ENCODE results near the gene GDI2.
"Not testable (repeated sequence)": the region's sequence is repeated elsewhere in the genome, so short reads cannot be mapped to it uniquely, and the experiment has no call there.

GDI2 gene

GRCh38 chr10:5856701-5857004, 43.4 kb upstream of the GDI2 start:
- TF ChIP-seq PKNOX1 (IDR thresholded peaks at IDR 0.05) (no peak), ARNT (IDR thresholded peaks at IDR 0.05) (no peak), ELF4 (IDR thresholded peaks at IDR 0.05) (no peak), CTBP1 (IDR thresholded peaks at IDR 0.05; ENCODE audit: borderline replicate concordance) (no peak), ZNF384 (IDR thresholded peaks at IDR 0.05) (no peak), NFRKB (IDR thresholded peaks at IDR 0.05) (no peak), TARDBP (IDR thresholded peaks at IDR 0.05) (no peak), HDGF (IDR thresholded peaks at IDR 0.05; ENCODE audit: borderline replicate concordance) (no peak)
- ChIA-PET CTCF (no interaction called here), POLR2A (interaction anchor here (1.1 kb wide), 1 partner anchor 43 kb away, joined by 3 read pairs; the partner anchor contains the start of gene GDI2)
- DNase-seq (ENCODE audit: extremely low spot score): no peak

GRCh38 chr10:5855979-5856700, 42.9 kb upstream of the GDI2 start:
- TF ChIP-seq FOXM1 (IDR thresholded peaks at IDR 0.05; ENCODE audit: borderline replicate concordance) (no peak), BHLHE40 (IDR thresholded peaks at IDR 0.05; ENCODE audit: borderline replicate concordance) (no peak), CTBP1 (IDR thresholded peaks at IDR 0.05; ENCODE audit: borderline replicate concordance) (no peak), SP1 (IDR thresholded peaks at IDR 0.05) (no peak), PKNOX1 (IDR thresholded peaks at IDR 0.05) (no peak), TARDBP (IDR thresholded peaks at IDR 0.05) (no peak), ELF4 (IDR thresholded peaks at IDR 0.05) (no peak)
- CTCF ChIA-PET: no interaction called here

GRCh38 chr10:5854131-5854475, 40.9 kb upstream of the GDI2 start:
- CTCF ChIA-PET: no interaction called here
- no peak for DNase-seq (ENCODE audit: extremely low spot score)
- POLR2A ChIA-PET: interaction anchor here (1.5 kb wide), 1 partner anchor 40 kb away, joined by 3 read pairs; no protein-coding TSS in a partner anchor
- TF ChIP-seq LEF1 (IDR thresholded peaks at IDR 0.05; ENCODE audit: borderline replicate concordance) (no peak), PKNOX1 (IDR thresholded peaks at IDR 0.05) (peak; percentile 74)

More at GRCh38 chr10:5855979-5856700, 42.9 kb upstream of the GDI2 start:
- POLR2A ChIA-PET: interaction anchor here (1.1 kb wide), 1 partner anchor 43 kb away, joined by 3 read pairs; the partner anchor contains the start of gene GDI2
- DNase-seq (ENCODE audit: extremely low spot score): no peak

- POLR2A ChIA-PET; DNase-seq (ENCODE audit: extremely low spot score); CTCF ChIA-PET: not testable (repeated sequence)
These were observed 33.4 kb upstream of the GDI2 start for GRCh38 chr10:5846667-5847066.

GRCh38 chr10:5844345-5845055, 31.3 kb upstream of the GDI2 start:
- CTCF ChIA-PET: no interaction called here
- POLR2A ChIA-PET: interaction anchor here (0.6 to 2.5 kb wide), 2 partner anchors 30 to 33 kb away, joined by 3 to 17 read pairs; partner anchors contain the start of gene GDI2
- no peak for DNase-seq (ENCODE audit: extremely low spot score)
- TF ChIP-seq HDGF (IDR thresholded peaks at IDR 0.05; ENCODE audit: borderline replicate concordance): no peak
- TF ChIP-seq FOXA1 (IDR thresholded peaks at IDR 0.05): no peak
- TF ChIP-seq BHLHE40 (IDR thresholded peaks at IDR 0.05; ENCODE audit: borderline replicate concordance): no peak
- no peak for TF ChIP-seq NFRKB (IDR thresholded peaks at IDR 0.05)
- no peak for TF ChIP-seq ARNT (IDR thresholded peaks at IDR 0.05)
- no peak for TF ChIP-seq LEF1 (IDR thresholded peaks at IDR 0.05; ENCODE audit: borderline replicate concordance)

GRCh38 chr10:5843686-5844344, 30.6 kb upstream of the GDI2 start:
- POLR2A ChIA-PET: interaction anchor here (0.7 to 2.5 kb wide), 2 partner anchors 11 to 29 kb away, joined by 3 to 17 read pairs; partner anchors contain the start of gene GDI2
- no peak for DNase-seq (ENCODE audit: extremely low spot score)
- TF ChIP-seq CTBP1 (IDR thresholded peaks at IDR 0.05; ENCODE audit: borderline replicate concordance) (no peak), ZNF384 (IDR thresholded peaks at IDR 0.05) (no peak), HDGF (IDR thresholded peaks at IDR 0.05; ENCODE audit: borderline replicate concordance) (no peak)
- CTCF ChIA-PET: no interaction called here

GRCh38 chr10:5841965-5842364, 28.7 kb upstream of the GDI2 start:
- POLR2A ChIA-PET: interaction anchor here (1.0 kb wide), 1 partner anchor 29 kb away, joined by 3 read pairs; the partner anchor contains the start of gene GDI2
- TF ChIP-seq ELF4 (IDR thresholded peaks at IDR 0.05) (no peak), SUZ12 (IDR thresholded peaks at IDR 0.05) (no peak)
- CTCF ChIA-PET: no interaction called here
- no peak for DNase-seq (ENCODE audit: extremely low spot score)

Measured in HEK293T (cell line).